GM12878 (cell line): ENCODE results near the gene FAHD2A. TPM values are rescaled to one million over a fixed set of nuclear protein-coding genes. Genes with fewer than 3 reads are reported as not detected.

Source experiments
- ATAC-seq: fragments of 200-7000 bp; cut with Tn5 transposase; 3 replicates; pipeline ENCODE4 v1.9.1; 2020; ENCODE audit warnings: mild to moderate bottlenecking, moderate library complexity
- BruUV-seq: library from RNA; stranded (reverse); fragments of 400-500 nt; replicated peaks from 2 replicates; lab custom pipeline; 2021; lab: Mats Ljungman, UMichigan
- CTCF ChIA-PET: fragments of 300-600 bp; sonication (Branson Sonifier 250); formaldehyde crosslinking; extraction: SDS; loops from one replicate; lab custom pipeline; 2021; ENCODE audit warnings: inconsistent platforms; lab: Yijun Ruan, JAX
- POLR2A ChIA-PET: fragments of 350-600 bp; formaldehyde crosslinking; extraction: SDS; loops from one replicate; lab custom pipeline; 2021; ENCODE audit warnings: inconsistent platforms; lab: Charles Lee
- RAD21 ChIA-PET: fragments of 300-600 bp; sonication (Branson Sonifier 250); formaldehyde crosslinking; loops from one replicate; lab custom pipeline; 2023; ENCODE audit warnings: antibody characterized with exemption; ENCODE audit not compliant: unreplicated experiment; lab: Charles Lee
- SMC1A ChIA-PET: fragments of 300-600 bp; sonication (Branson Sonifier 250); formaldehyde crosslinking; loops from one replicate; lab custom pipeline; 2023; ENCODE audit not compliant: unreplicated experiment, uncharacterized antibody; lab: Charles Lee
- DNase-seq: peaks from one replicate; pipeline ENCODE4 v3.0.0-alpha.2; 2011; ENCODE audit warnings: low read depth, low spot score
- FAIRE-seq: peaks from 3 replicates; lab custom pipeline; 2011; peaks lifted over from hg19 to GRCh38; lab: Jason Lieb, UNC
- H2AFZ ChIP-seq: 2 replicates; pipeline ENCODE4 v1.6.0; 2011; ENCODE audit warnings: low read depth, low read length, control low read depth; ENCODE audit not compliant: control insufficient read depth
- H3K27ac ChIP-seq: 2 replicates; pipeline ENCODE4 v1.5.1; 2011; ENCODE audit warnings: control low read depth; ENCODE audit not compliant: control insufficient read depth, insufficient read depth
- H3K27me3 ChIP-seq, 2 experiments: replicated peaks in 1 of 2; 2 replicates each; pipeline versions ENCODE4 v1.6.0 to v1.6.1; 2011; ENCODE audit warnings: low read length in 1 of 2; ENCODE audit not compliant: control insufficient read depth in 2 of 2, insufficient read depth in 2 of 2
- H3K36me3 ChIP-seq, 2 experiments: 2 replicates each; pipeline ENCODE4 v1.5.1; 2011; ENCODE audit warnings: low read length in 1 of 2; ENCODE audit not compliant: control insufficient read depth in 2 of 2, insufficient read depth in 2 of 2
- H3K4me1 ChIP-seq: 2 replicates; pipeline ENCODE4 v1.6.1; 2011; ENCODE audit warnings: mild to moderate bottlenecking, low read length, moderate library complexity, mixed read lengths; ENCODE audit not compliant: control insufficient read depth, insufficient read depth
- H3K4me2 ChIP-seq: 2 replicates; pipeline ENCODE4 v1.6.0; 2011; ENCODE audit warnings: control low read depth; ENCODE audit not compliant: control insufficient read depth, insufficient read depth
- H3K4me3 ChIP-seq: fragments of 200-600 bp; sonication (generic); 2 replicates; pipeline ENCODE4 v1.5.1; 2016
- H3K79me2 ChIP-seq: 2 replicates; pipeline ENCODE4 v1.6.0; 2011; ENCODE audit warnings: low read length; ENCODE audit not compliant: control insufficient read depth, insufficient read depth
- H3K9ac ChIP-seq: 2 replicates; pipeline ENCODE4 v1.8.0; 2011; ENCODE audit warnings: low read length, control low read depth, mixed read lengths; ENCODE audit not compliant: control insufficient read depth, insufficient read depth
- H3K9me3 ChIP-seq: replicated peaks from 3 replicates; pipeline ENCODE4 v1.5.1; 2011; ENCODE audit warnings: mild to moderate bottlenecking, low read length; ENCODE audit not compliant: control insufficient read depth, insufficient read depth
- H4K20me1 ChIP-seq: 2 replicates; pipeline ENCODE4 v1.6.0; 2011; ENCODE audit not compliant: control insufficient read depth, insufficient read depth
- IRF3 ChIP-seq: fragments of 450-650 bp; IDR thresholded peaks from 2 replicates; pipeline ENCODE4 v1.6.1; 2014; ENCODE audit warnings: mild to moderate bottlenecking
- MEF2B ChIP-seq: fragments of 450-650 bp; IDR thresholded peaks from 2 replicates; pipeline ENCODE4 v1.6.1; 2018; ENCODE audit warnings: mild to moderate bottlenecking, moderate library complexity; ENCODE audit not compliant: partially characterized antibody, poor library complexity, severe bottlenecking
- PKNOX1 ChIP-seq: fragments of 450-650 bp; IDR thresholded peaks from 2 replicates; pipeline ENCODE4 v1.6.1; 2016; ENCODE audit warnings: mild to moderate bottlenecking
- PRDM15 ChIP-seq: fragments of 450-650 bp; formaldehyde crosslinking; IDR thresholded peaks from 2 replicates; pipeline ENCODE4 v1.4.0; 2020; ENCODE audit warnings: mild to moderate bottlenecking, moderate library complexity
- SP1 ChIP-seq: IDR thresholded peaks from one replicate; pipeline ENCODE4 v1.6.1; 2011; ENCODE audit warnings: low read depth, low read length
- TCF12 ChIP-seq: IDR thresholded peaks from 2 replicates; pipeline ENCODE4 v1.6.1; 2011; ENCODE audit warnings: low read depth, mild to moderate bottlenecking, low read length
- ZNF592 ChIP-seq: fragments of 450-650 bp; IDR thresholded peaks from 2 replicates; pipeline ENCODE4 v1.6.1; 2017; ENCODE audit warnings: mild to moderate bottlenecking, moderate library complexity
- ZNF622 ChIP-seq: fragments of 450-650 bp; IDR thresholded peaks from 2 replicates; pipeline ENCODE4 v1.6.1; 2017; ENCODE audit warnings: mild to moderate bottlenecking, inconsistent platforms
- WGBS: methylation state at CpG from one replicate; pipeline ENCODE4 v1.1.6; 2016; ENCODE audit warnings: low lambda C conversion rate; ENCODE audit not compliant: insufficient replicate concordance, insufficient coverage; ENCODE audit errors: missing lambda C conversion rate; 5-methylcytosine and 5-hydroxymethylcytosine counted together
- in situ Hi-C: fragments of 300-500 bp; cut with MboI; formaldehyde crosslinking; loops from 9 replicates; pipeline ENCODE4 v1.14.3; 2018; ENCODE audit warnings: mixed read lengths
- intact Hi-C: fragments of 100-400 bp; cut with micrococcal nuclease; formaldehyde crosslinking; loops from one replicate; pipeline ENCODE4 v1.14.2; 2022; ENCODE audit not compliant: unreplicated experiment
- polyA plus RNA-seq, 11 experiments: library from polyadenylated mRNA; depleted of rRNA in 4 of 11; unstranded in 6 of 11; stranded (reverse) in 5 of 11; fragments of >200 nt; fragmentation: Nextera tagmentation in 4 of 11; fragmentation: Illumina TruSeq in 1 of 11; extraction: Ambion mirVana in 4 of 11; extraction: Trizol in 1 of 11; gene quantifications; 1 replicate in 1 of 11; 2 replicates in 10 of 11; pipeline versions ENCODE4 v1.2.1 to v1.2.3, GENCODE V29; 2011 to 2016; ENCODE audit warnings: inconsistent platforms in 2 of 11, missing spikeins in 2 of 11, low read depth in 1 of 11
- total RNA-seq, 4 experiments: library from RNA; depleted of rRNA in 3 of 4; stranded (reverse); fragments of >200 nt in 3 of 4; fragmentation: Illumina TruSeq in 1 of 4; extraction: Trizol in 1 of 4; gene quantifications; 2 replicates each; pipeline versions ENCODE4 v1.2.1 to v1.2.3, GENCODE V29; 2013 to 2021

FAHD2A gene
- total and polyA plus RNA-seq, 10 of the 15 experiments (the other 5 are each of a cell fraction or from before 2014, with no cell fraction given): 11.2 to 38.2 (median 25.1) TPM

GRCh38 chr2:95387358-95387757 lies 15.2 kb upstream of the FAHD2A start (continued):
- TF ChIP-seq PRDM15 (CRISPR knock-in tag) (no peak), ZNF592 (no peak)

- no peaks in the 10 kb centered on the region for H3K36me3 ChIP-seq
- POLR2A ChIA-PET: no interaction called here
- CTCF ChIA-PET: interaction anchor here (1.4 to 3.9 kb wide), 3 partner anchors 10 to 157 kb away, joined by 3 to 41 read pairs (median 5); partner anchors contain the start of gene FAHD2A
- no peak for FAIRE-seq
- in situ Hi-C loops: no loop called here
- TF ChIP-seq ZNF622 (no peak), SP1 (no peak), PKNOX1 (no peak), IRF3 (no peak), MEF2B (no peak), TCF12 (no peak)
- TF ChIP-seq, all 136 proteins: peak for 0
- no peak overlapping the region for H3K4me3 ChIP-seq
- no peak overlapping the region for H2AFZ ChIP-seq
- WGBS: 38% methylated on average over 14 of the region's 14 CpGs
- SMC1A ChIA-PET: no interaction called here
- intact Hi-C loops: no loop called here
- H3K4me1 ChIP-seq: no peaks in the 10 kb centered on the region
- DNase-seq (no peak), ATAC-seq (no peak)
- no peaks in the 10 kb centered on the region; a peak in 2 of 4 replicates for H3K27me3 ChIP-seq
- no TSS peak for BruUV-seq
- H3K79me2 ChIP-seq: no peaks in the 10 kb centered on the region
- H3K27ac ChIP-seq: no peak overlapping the region
- H3K4me2 ChIP-seq: no peak overlapping the region
- H4K20me1 ChIP-seq: no peaks in the 10 kb centered on the region
- H3K9ac ChIP-seq: no peak overlapping the region
- RAD21 ChIA-PET: no interaction called here
- H3K9me3 ChIP-seq: no peaks in the 10 kb centered on the region
Measured at GRCh38 chr2:95388091-95388692, 14.3 kb upstream of the FAHD2A start.
